ENCODE measurements around the gene NRXN2.

DNA sequence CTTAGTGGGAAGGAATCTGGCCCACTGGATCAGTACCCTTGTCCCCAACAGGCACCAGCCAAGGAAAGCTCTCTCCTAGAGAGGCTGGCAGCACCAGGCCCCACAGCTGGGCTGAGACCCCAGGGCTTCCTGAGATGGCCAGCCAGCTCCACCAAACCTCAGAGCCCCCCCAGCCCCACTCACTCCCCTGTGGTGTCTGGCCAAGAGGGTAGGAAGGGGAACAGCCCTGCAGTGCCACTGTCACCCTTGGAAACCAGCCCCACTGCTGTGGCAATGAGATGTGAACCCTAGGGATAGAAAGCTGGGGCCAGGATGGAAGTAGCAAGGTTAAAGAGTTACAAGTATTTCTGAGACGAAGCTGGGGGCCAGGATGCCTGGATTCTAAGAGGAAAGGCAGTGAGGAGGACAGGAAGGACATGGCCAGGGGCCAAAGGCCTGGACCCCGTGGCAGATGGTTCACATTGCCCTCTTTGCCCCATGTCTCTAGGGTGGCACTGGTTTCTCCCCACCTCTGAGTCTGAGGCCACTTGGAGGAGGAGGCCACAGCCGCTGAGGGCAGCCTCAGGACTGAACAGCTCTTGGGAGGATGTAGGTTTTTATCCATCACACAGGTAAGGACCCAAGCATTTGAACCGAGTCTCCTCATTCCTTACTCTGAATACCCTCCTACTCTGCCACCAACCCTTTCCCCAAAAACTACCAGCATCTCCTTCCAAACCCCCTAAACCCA lies 28.8 kb downstream of the NRXN2 start:
- TF ChIP-seq, protein P1, sequence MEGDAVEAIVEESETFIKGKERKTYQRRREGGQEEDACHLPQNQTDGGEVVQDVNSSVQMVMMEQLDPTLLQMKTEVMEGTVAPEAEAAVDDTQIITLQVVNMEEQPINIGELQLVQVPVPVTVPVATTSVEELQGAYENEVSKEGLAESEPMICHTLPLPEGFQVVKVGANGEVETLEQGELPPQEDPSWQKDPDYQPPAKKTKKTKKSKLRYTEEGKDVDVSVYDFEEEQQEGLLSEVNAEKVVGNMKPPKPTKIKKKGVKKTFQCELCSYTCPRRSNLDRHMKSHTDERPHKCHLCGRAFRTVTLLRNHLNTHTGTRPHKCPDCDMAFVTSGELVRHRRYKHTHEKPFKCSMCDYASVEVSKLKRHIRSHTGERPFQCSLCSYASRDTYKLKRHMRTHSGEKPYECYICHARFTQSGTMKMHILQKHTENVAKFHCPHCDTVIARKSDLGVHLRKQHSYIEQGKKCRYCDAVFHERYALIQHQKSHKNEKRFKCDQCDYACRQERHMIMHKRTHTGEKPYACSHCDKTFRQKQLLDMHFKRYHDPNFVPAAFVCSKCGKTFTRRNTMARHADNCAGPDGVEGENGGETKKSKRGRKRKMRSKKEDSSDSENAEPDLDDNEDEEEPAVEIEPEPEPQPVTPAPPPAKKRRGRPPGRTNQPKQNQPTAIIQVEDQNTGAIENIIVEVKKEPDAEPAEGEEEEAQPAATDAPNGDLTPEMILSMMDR (IDR thresholded peaks at IDR 0.05) = no peak
- no peak for TF ChIP-seq EZH2 (IDR thresholded peaks at IDR 0.05)
